GM15510 (cell line): ENCODE measurements around the gene CYP51A1.

Experiments
- POLR2A ChIP-seq: IDR thresholded peaks from 3 replicates; pipeline ENCODE4 v1.6.1; 2011; ENCODE audit warnings: borderline replicate concordance; ENCODE audit not compliant: insufficient read length; ENCODE audit errors: extremely low read depth

CYP51A1 gene

DNA sequence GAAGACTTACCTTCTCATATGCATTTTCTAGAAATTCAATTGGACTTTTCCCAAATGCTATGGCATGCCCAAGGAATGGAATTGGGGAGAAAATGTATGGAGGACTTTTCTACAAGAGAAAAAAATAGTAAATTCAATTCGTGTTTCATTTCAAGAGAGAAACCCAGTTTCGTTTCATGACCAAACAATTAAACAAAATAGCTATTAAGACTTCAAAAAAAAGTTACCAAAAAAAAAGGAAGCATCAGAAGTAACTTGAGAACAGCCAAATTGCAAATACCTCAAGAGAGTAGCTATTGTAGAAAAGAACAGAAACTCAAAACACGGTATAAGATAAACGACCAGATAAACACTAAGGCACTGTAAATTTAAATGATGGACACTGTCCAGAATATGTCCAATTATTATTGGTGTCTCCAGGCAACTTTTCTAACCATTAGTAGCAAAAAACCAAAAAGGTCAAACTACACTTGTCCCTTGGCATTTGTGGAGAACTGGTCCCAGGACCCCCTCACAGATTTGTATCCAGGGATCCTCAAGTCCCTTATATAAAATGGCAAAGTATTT, 2.4 kb downstream of the CYP51A1 start:
- no peak for TF ChIP-seq POLR2A

GRCh38 chr7:92131093-92131492, 3.2 kb downstream of the CYP51A1 start:
- TF ChIP-seq POLR2A: no peak

DNA sequence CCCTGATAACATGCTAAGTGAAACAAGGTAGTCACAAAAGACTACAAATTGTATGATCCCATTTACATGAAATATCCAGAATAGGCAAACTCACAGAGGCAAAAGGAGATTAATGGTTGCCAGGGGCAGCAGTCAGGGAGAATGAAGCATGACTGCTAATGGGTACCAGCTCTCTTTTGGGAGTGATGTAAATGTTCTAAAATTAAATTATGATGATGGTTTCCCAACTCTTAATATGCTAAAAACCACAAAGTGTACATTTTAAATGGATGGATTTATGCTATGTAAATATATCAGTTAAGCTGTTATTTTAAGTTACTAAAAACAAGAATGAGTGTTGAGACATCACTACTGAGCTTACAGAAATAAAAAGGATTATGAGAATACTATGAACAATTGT, 12.6 kb downstream of the CYP51A1 start:
- no peak for TF ChIP-seq POLR2A

GRCh38 chr7:92119213-92119759, 15.0 kb downstream of the CYP51A1 start:
- TF ChIP-seq POLR2A: no peak

- TF ChIP-seq POLR2A: no peak
These were observed 17.3 kb downstream of the CYP51A1 start for GRCh38 chr7:92116949-92117348.

GRCh38 chr7:92115821-92116220, 18.5 kb downstream of the CYP51A1 start:
- no peak for TF ChIP-seq POLR2A

- no peak for TF ChIP-seq POLR2A
These were observed 23.4 kb downstream of the CYP51A1 start for GRCh38 chr7:92110857-92111256.

DNA sequence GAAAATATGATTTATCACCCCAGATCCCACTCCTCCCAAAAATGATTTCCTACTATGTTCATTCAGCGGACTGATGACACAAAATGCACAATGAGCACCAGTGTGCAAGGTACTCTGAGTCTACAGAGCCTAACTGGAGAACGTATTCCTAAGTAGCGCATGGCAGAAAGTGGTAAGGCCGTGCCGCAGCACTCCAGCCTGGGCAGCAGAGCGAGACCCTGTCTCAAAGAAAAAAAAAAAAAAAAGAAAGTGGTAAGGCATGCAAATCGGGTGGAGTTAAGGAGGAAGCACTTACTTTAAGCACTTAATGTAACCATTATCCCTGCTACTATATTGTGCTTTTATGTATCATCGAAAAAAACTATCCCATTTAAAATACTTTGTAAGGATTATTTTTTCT, 25.5 kb downstream of the CYP51A1 start:
- no peak for TF ChIP-seq POLR2A

DNA sequence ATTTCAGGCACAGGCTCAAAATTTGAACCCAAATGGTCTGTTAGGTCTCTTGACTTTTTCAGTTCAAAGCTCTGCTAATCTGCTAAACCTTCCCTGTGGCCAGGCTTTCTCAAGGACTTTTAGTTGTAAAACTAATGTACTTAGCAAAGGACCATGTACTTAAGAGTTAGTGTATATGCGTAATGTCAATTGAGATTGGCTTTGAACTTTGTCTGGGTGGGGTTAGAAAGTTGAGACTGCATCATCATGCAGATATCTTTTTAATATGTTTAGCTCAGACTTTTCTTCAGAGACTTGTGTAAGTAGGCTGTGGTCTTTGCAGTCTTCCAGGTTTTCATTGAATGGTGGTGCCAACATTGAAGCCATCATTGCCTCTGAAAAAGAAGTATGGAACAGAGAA, 33.7 kb downstream of the CYP51A1 start:
- no peak for TF ChIP-seq POLR2A

DNA sequence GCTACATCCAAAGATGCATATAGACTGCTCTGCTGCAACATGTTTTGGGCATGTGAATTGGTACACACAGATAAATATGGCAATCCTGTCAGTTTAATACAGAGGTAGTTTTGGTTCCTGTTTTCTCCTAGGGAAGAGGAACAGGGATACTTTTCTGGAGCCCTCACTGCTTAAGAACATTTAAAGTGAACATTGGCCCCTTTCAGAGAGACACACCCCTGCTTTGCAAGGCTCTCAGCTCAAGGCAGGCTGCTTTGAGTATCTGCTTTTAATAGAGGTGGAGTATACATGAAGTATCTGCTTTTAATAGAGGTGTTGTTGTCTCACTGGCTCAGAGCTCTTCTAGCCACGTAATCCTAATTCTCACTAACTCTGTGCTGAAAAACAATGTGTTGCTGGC, 38.9 kb downstream of the CYP51A1 start:
- no peak for TF ChIP-seq POLR2A

DNA sequence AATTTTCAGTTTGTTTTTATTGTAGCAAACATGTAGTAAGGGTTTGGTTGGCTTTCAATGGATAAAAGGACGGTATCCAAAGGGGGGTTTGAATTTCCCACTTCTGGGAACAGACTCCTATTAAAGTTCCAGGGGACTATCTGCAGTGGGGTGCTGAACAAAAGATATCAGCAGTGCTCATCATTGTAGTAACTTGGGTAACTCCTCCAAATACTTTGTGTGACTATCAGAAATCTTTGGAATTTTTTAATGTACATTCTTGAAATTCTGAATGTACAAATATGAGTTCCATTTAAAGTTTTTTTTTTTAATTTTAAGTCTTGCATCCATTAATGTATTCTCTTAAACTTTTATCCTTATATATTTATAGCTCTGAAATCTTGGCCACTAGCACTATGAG, 42.1 kb downstream of the CYP51A1 start:
- no peak for TF ChIP-seq POLR2A

DNA sequence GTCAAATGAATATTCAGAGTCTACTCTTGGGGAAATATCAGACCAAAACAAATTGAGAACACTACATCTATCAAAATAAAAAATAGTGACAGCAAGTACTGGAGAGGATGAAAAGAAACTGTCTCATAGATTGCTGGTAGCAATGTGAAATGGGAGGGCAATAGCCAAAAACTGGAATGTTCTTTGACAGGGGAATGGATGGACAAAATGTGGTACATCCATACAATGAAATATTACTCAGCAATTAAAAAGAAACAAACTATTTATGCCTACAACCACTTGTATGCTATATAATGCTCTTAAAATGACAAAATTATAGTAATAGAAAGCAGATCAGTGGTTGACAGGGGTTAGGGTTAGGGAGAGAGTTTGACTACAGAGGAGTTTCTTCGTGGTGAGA, 46.0 kb downstream of the CYP51A1 start:
- TF ChIP-seq POLR2A: no peak

- TF ChIP-seq POLR2A: no peak
These were observed 57.8 kb downstream of the CYP51A1 start for GRCh38 chr7:92076509-92076908.

- TF ChIP-seq POLR2A: no peak
These were observed 58.7 kb downstream of the CYP51A1 start for GRCh38 chr7:92075455-92076158.

- TF ChIP-seq POLR2A: no peak
These were observed 61.6 kb downstream of the CYP51A1 start for GRCh38 chr7:92072708-92073107.

DNA sequence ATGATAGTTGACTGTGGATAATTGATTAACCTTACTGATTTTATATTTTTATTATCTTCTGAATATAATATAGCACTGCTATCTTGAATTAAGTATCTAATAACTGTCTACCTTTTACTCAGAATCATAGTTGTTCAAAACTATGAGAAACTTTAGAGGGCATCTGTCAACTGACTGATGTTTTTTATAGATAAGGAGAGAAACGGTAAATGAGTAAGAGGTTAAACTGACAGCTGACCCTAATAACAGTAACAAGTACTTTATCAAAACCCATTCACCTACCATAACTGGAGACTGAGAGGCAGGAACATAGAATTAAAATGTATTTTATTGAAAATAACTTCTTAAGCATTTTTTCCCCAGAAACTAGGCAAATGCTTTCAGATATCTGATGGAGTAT, 62.2 kb downstream of the CYP51A1 start:
- TF ChIP-seq POLR2A: no peak
